Peyer's patch (tissue), 4 donors: ENCODE measurements around the gene KRTAP9-7.

Experiments used
- CTCF ChIP-seq, 6 experiments: fragments of 450-650 bp in 4 of 6; fragments of 200-600 bp in 2 of 6; sonication (generic) in 1 of 6; IDR thresholded peaks; one replicate each; pipeline ENCODE4 v1.5.1; 2017 to 2019; ENCODE audit warnings: antibody characterized with exemption in 6 of 6, mild to moderate bottlenecking in 3 of 6, moderate library complexity in 1 of 6
- POLR2A ChIP-seq, 2 donors: fragments of 450-650 bp; IDR thresholded peaks; one replicate each; pipeline ENCODE4 v1.5.1; 2017; ENCODE audit warnings: antibody characterized with exemption in 2 of 2, mild to moderate bottlenecking in 2 of 2, moderate library complexity in 2 of 2

GRCh38 chr17:41318231-41318630 lies 42.7 kb downstream of the KRTAP9-7 start:
- TF ChIP-seq CTCF (IDR thresholded peaks at IDR 0.05) (no peak), POLR2A (IDR thresholded peaks at IDR 0.05) (no peak)
